K562 (cell line): Measurements from ENCODE around the gene TACR2. TPM values are rescaled to one million over a fixed set of nuclear protein-coding genes. Genes with fewer than 3 reads are reported as not detected.

Experiments
- ATAC-seq: fragments of 200-7000 bp; cut with Tn5 transposase; 3 replicates; pipeline ENCODE4 v1.9.1; 2020; ENCODE audit warnings: moderate library complexity
- BruUV-seq: library from RNA; stranded (reverse); fragments of 400-500 nt; replicated peaks from 2 replicates; lab custom pipeline; 2021; lab: Mats Ljungman, UMichigan
- CTCF ChIA-PET: fragments of 300-600 bp; formaldehyde crosslinking; extraction: SDS; loops from one replicate; lab custom pipeline; 2021; ENCODE audit warnings: low intra/inter-chr PET ratio; lab: Yijun Ruan, JAX
- POLR2A ChIA-PET: fragments of 300-600, 350-650 bp; sonication (Branson Sonifier 250); formaldehyde crosslinking; extraction: SDS; loops from one replicate; lab custom pipeline; 2021; ENCODE audit warnings: antibody characterized with exemption, inconsistent platforms; lab: Yijun Ruan, JAX
- DNase-seq, 4 experiments: peaks; one replicate each; pipeline versions ENCODE4 v3.0.0 to v3.0.0-alpha.2; 2011 to 2018; ENCODE audit warnings: low spot score in 3 of 4, mixed read lengths in 3 of 4; ENCODE audit errors: extremely low read depth in 1 of 4
- FAIRE-seq: peaks from 2 replicates; lab custom pipeline; 2011; peaks lifted over from hg19 to GRCh38; lab: Jason Lieb, UNC
- H2AFZ ChIP-seq: 2 replicates; pipeline ENCODE4 v1.6.0; 2011; ENCODE audit warnings: low read depth, low read length, control low read depth, inconsistent platforms
- H3K27ac ChIP-seq: fragments of 200-600 bp; 3 replicates; pipeline ENCODE4 v1.8.0; 2011; ENCODE audit warnings: low read depth, mild to moderate bottlenecking, control low read depth, inconsistent platforms, low read length, moderate library complexity, mixed read lengths; ENCODE audit errors: extremely low read depth
- H3K27me3 ChIP-seq, 2 experiments: fragments of 300-600 bp in 1 of 2; 2 replicates in 1 of 2; 3 replicates in 1 of 2; pipeline versions ENCODE4 v1.6.0 to v1.8.0; 2011; ENCODE audit warnings: inconsistent platforms in 2 of 2, low read length in 2 of 2, mild to moderate bottlenecking in 1 of 2, mixed read lengths in 1 of 2, moderate library complexity in 1 of 2; ENCODE audit not compliant: control insufficient read depth in 2 of 2, insufficient read depth in 2 of 2
- H3K36me3 ChIP-seq: fragments of 300-600 bp; 3 replicates; pipeline ENCODE4 v1.8.0; 2011; ENCODE audit warnings: mild to moderate bottlenecking, low read length, inconsistent platforms; ENCODE audit not compliant: control insufficient read depth, insufficient read depth
- H3K4me1 ChIP-seq, 2 experiments: fragments of 200-600 bp in 1 of 2; replicated peaks in 1 of 2; 2 replicates in 1 of 2; 3 replicates in 1 of 2; pipeline versions ENCODE4 v1.5.1 to v1.8.0; 2011; ENCODE audit warnings: inconsistent platforms in 2 of 2, low read length in 2 of 2, mild to moderate bottlenecking in 1 of 2, mixed read lengths in 1 of 2, moderate library complexity in 1 of 2; ENCODE audit not compliant: control insufficient read depth in 2 of 2, insufficient read depth in 2 of 2
- H3K4me2 ChIP-seq: 2 replicates; pipeline ENCODE4 v1.6.1; 2011; ENCODE audit warnings: low read length, control low read depth, inconsistent platforms, mixed read lengths; ENCODE audit not compliant: insufficient read depth
- H3K4me3 ChIP-seq: fragments of 200-600 bp; sonication (generic), shearing (Covaris generic); 2 replicates; pipeline ENCODE4 v1.5.1; 2016; ENCODE audit warnings: control low read depth, inconsistent platforms
- H3K79me2 ChIP-seq: fragments of 200-600 bp; 3 replicates; pipeline ENCODE4 v1.8.0; 2011; ENCODE audit warnings: low read length, inconsistent platforms; ENCODE audit not compliant: control insufficient read depth, insufficient read depth
- H3K9ac ChIP-seq, 2 experiments: 2 replicates each; pipeline versions ENCODE4 v1.6.0 to v1.6.1; 2011; ENCODE audit warnings: low read depth in 2 of 2, low read length in 2 of 2, control low read depth in 1 of 2, inconsistent platforms in 1 of 2, mild to moderate bottlenecking in 1 of 2, mixed read lengths in 1 of 2; ENCODE audit not compliant: insufficient read depth in 1 of 2
- H3K9me1 ChIP-seq: one replicate; pipeline ENCODE4 v1.6.0; 2011; ENCODE audit warnings: inconsistent platforms, mild to moderate bottlenecking, low read length, moderate library complexity; ENCODE audit not compliant: control insufficient read depth, insufficient read depth
- H3K9me3 ChIP-seq: replicated peaks from 2 replicates; pipeline ENCODE4 v1.5.1; 2011; ENCODE audit warnings: low read depth, low read length, inconsistent platforms; ENCODE audit not compliant: control insufficient read depth, insufficient read depth
- H4K20me1 ChIP-seq: replicated peaks from 2 replicates; pipeline ENCODE4 v1.6.1; 2011; ENCODE audit warnings: low read length, inconsistent platforms, mixed read lengths; ENCODE audit not compliant: control insufficient read depth, insufficient read depth
- DDX20 ChIP-seq: fragments of 450-650 bp; IDR thresholded peaks from 2 replicates; pipeline ENCODE4 v1.6.1; 2016; ENCODE audit warnings: missing genetic modification characterization, low read depth, mild to moderate bottlenecking, missing compliant biosample characterization, moderate library complexity
- FOXP1 ChIP-seq: sonication (generic); formaldehyde crosslinking; IDR thresholded peaks from 2 replicates; pipeline ENCODE4 v1.8.0; 2022; ENCODE audit warnings: mild to moderate bottlenecking, missing genetic modification reagents
- POU5F1 ChIP-seq: fragments of 150-350 bp; IDR thresholded peaks from 2 replicates; pipeline ENCODE4 v1.6.1; 2014; ENCODE audit warnings: borderline replicate concordance, low read length, low read depth, mild to moderate bottlenecking; ENCODE audit not compliant: partially characterized antibody
- SMARCB1 ChIP-seq: IDR thresholded peaks from 2 replicates; pipeline ENCODE4 v1.6.1; 2011; ENCODE audit warnings: improper control_type of control experiment, low read depth; ENCODE audit not compliant: insufficient read length
- ZNF174 ChIP-seq: fragments of 250-450 bp; sonication (Bioruptor Pico); IDR thresholded peaks from 2 replicates; pipeline ENCODE4 v1.4.0; 2020; ENCODE audit warnings: mild to moderate bottlenecking
- ZNF384 ChIP-seq: IDR thresholded peaks from 2 replicates; pipeline ENCODE4 v1.6.1; 2012; ENCODE audit warnings: low read depth, low read length, improper control_type of control experiment
- ZNF518B ChIP-seq: fragments of 250-450 bp; sonication (Bioruptor Pico); IDR thresholded peaks from 2 replicates; pipeline ENCODE4 v1.5.0; 2021; ENCODE audit warnings: mild to moderate bottlenecking, moderate library complexity
- WGBS: fragments of 100-300 bp; shearing (Covaris generic); methylation state at CpG from one replicate; pipeline ENCODE4 v1.1.6; 2016; ENCODE audit warnings: low coverage, mixed read lengths; ENCODE audit not compliant: insufficient coverage; ENCODE audit errors: missing lambda C conversion rate; 5-methylcytosine and 5-hydroxymethylcytosine counted together
- in situ Hi-C: fragments of 300-500 bp; cut with MboI; formaldehyde crosslinking; loops from 4 replicates; pipeline ENCODE4 v1.15.0; 2018; ENCODE audit warnings: inconsistent platforms, mixed read lengths
- intact Hi-C: fragments of 100-400 bp; cut with micrococcal nuclease; formaldehyde crosslinking; loops from 2 replicates; pipeline ENCODE4 v1.14.2; 2022
- polyA plus RNA-seq, 8 experiments: library from polyadenylated mRNA; depleted of rRNA in 4 of 8; stranded (reverse) in 5 of 8; unstranded in 3 of 8; fragments of >200 nt; fragmentation: Nextera tagmentation in 2 of 8; fragmentation: Illumina TruSeq in 1 of 8; extraction: Ambion mirVana in 2 of 8; extraction: Trizol in 1 of 8; gene quantifications; 2 replicates each; pipeline versions ENCODE4 v1.2.1 to v1.2.3, GENCODE V29; 2011 to 2014; ENCODE audit warnings: inconsistent platforms in 1 of 8, missing spikeins in 1 of 8
- total RNA-seq, 7 experiments: library from RNA; depleted of rRNA in 6 of 7; stranded (reverse); fragments of >200 nt in 6 of 7; fragmentation: Illumina TruSeq in 2 of 7; extraction: Trizol in 2 of 7; gene quantifications; 2 replicates each; pipeline versions ENCODE4 v1.2.1 to v1.2.3, GENCODE V29; 2011 to 2021; ENCODE audit warnings: low replicate concordance in 1 of 7
- TF ChIP-seq, protein P1 (sequence below): fragments of 250-450 bp; sonication (Bioruptor Pico); IDR thresholded peaks from 2 replicates; pipeline ENCODE4 v1.4.0; 2020; ENCODE audit warnings: mild to moderate bottlenecking, moderate library complexity
- TF ChIP-seq, protein P2 (sequence below): sonication (generic); IDR thresholded peaks from 2 replicates; pipeline ENCODE4 v1.6.1; 2016

TACR2 gene
- total and polyA plus RNA-seq, 9 of the 15 experiments (the other 6 are each of a cell fraction or from before 2014, with no cell fraction given): not detected

- Histone ChIP-seq H2AFZ (no peak overlapping the region), H3K9ac (peak overlapping the region in 1 of 2 experiments; percentile 29; a peak in 1 of 4 replicates), H3K4me2 (no peak overlapping the region), H3K9me3 (no peaks in the 10 kb centered on the region), H3K9me1 (no peaks in the 10 kb centered on the region), H3K4me3 (no peak overlapping the region), H4K20me1 (no peaks in the 10 kb centered on the region)
- ATAC-seq: 0 out of 3 replicates have a peak, but pooled peaks have one; percentile 10
- in situ Hi-C loops: no loop called here
- DNase-seq: no peak
- POLR2A ChIA-PET: no interaction called here
- TF ChIP-seq, protein P1, sequence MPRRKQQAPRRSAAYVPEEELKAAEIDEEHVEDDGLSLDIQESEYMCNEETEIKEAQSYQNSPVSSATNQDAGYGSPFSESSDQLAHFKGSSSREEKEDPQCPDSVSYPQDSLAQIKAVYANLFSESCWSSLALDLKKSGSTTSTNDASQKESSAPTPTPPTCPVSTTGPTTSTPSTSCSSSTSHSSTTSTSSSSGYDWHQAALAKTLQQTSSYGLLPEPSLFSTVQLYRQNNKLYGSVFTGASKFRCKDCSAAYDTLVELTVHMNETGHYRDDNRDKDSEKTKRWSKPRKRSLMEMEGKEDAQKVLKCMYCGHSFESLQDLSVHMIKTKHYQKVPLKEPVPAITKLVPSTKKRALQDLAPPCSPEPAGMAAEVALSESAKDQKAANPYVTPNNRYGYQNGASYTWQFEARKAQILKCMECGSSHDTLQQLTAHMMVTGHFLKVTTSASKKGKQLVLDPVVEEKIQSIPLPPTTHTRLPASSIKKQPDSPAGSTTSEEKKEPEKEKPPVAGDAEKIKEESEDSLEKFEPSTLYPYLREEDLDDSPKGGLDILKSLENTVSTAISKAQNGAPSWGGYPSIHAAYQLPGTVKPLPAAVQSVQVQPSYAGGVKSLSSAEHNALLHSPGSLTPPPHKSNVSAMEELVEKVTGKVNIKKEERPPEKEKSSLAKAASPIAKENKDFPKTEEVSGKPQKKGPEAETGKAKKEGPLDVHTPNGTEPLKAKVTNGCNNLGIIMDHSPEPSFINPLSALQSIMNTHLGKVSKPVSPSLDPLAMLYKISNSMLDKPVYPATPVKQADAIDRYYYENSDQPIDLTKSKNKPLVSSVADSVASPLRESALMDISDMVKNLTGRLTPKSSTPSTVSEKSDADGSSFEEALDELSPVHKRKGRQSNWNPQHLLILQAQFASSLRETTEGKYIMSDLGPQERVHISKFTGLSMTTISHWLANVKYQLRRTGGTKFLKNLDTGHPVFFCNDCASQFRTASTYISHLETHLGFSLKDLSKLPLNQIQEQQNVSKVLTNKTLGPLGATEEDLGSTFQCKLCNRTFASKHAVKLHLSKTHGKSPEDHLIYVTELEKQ (CRISPR knock-in tag): no peak
- TF ChIP-seq DDX20 (tag) (no peak), FOXP1 (CRISPR knock-in tag) (no peak), ZNF384 (no peak), ZNF174 (CRISPR knock-in tag) (no peak), SMARCB1 (no peak), ZNF518B (CRISPR knock-in tag) (no peak), POU5F1 (no peak)
- TF ChIP-seq, protein P2, sequence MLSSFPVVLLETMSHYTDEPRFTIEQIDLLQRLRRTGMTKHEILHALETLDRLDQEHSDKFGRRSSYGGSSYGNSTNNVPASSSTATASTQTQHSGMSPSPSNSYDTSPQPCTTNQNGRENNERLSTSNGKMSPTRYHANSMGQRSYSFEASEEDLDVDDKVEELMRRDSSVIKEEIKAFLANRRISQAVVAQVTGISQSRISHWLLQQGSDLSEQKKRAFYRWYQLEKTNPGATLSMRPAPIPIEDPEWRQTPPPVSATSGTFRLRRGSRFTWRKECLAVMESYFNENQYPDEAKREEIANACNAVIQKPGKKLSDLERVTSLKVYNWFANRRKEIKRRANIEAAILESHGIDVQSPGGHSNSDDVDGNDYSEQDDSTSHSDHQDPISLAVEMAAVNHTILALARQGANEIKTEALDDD: no peak
- TF ChIP-seq, all 486 proteins: peak for 0
- H3K27ac ChIP-seq: no peak overlapping the region
- peaks cover 0 to 10% of the 10 kb centered on the region in 2 experiments; a peak in 2 of 5 replicates for H3K27me3 ChIP-seq
- CTCF ChIA-PET: interaction anchor here (0.9 to 3.7 kb wide), 2 partner anchors 77 to 79 kb away, joined by 4 to 52 read pairs; no protein-coding TSS in a partner anchor
- 5% methylated on average over 8 of the region's 8 CpGs for WGBS
- intact Hi-C loops: loop anchor here (5.0 kb wide), 1 partner anchor 209 kb away; no protein-coding TSS in a partner anchor
- H3K4me1 ChIP-seq: peaks cover 6 to 15% of the 10 kb centered on the region in 2 experiments; a peak in 3 of 5 replicates
- no TSS peak for BruUV-seq
- H3K36me3 ChIP-seq: no peaks in the 10 kb centered on the region
- FAIRE-seq: no peak
- H3K79me2 ChIP-seq: no peaks in the 10 kb centered on the region
Measured at GRCh38 chr10:69428165-69428564, 11.4 kb upstream of the TACR2 start.
